GM23338 (cell line): ENCODE results near the gene PDE4D. TPM values are rescaled to one million over a fixed set of nuclear protein-coding genes. Genes with fewer than 3 reads are reported as not detected.
A peak's percentile ranks its signal among the peaks of the same experiment; 100 is the strongest.

Experiments
- ATAC-seq: fragments of 200-7000 bp; cut with Tn5 transposase; 3 replicates; pipeline ENCODE4 v1.9.1; 2020
- DNase-seq: peaks from one replicate; pipeline ENCODE4 v3.0.0-alpha.2; 2015; ENCODE audit warnings: low spot score
- H2AFZ ChIP-seq: fragments of 200-600 bp; sonication (generic); 2 replicates; pipeline ENCODE4 v1.8.0; 2016; ENCODE audit warnings: antibody characterized with exemption, mild to moderate bottlenecking, moderate library complexity
- H3F3A ChIP-seq: fragments of 200-600 bp; sonication (generic); replicated peaks from 2 replicates; pipeline ENCODE4 v1.8.0; 2017; ENCODE audit warnings: antibody characterized with exemption, mixed run types, low read depth
- H3K27ac ChIP-seq: fragments of 200-600 bp; sonication (generic); 2 replicates; pipeline ENCODE4 v1.6.1; 2016; ENCODE audit warnings: low read depth
- H3K27me3 ChIP-seq: fragments of 200-600 bp; sonication (generic); 2 replicates; pipeline ENCODE4 v1.8.0; 2016; ENCODE audit warnings: mild to moderate bottlenecking, mixed run types, moderate library complexity; ENCODE audit not compliant: insufficient read depth
- H3K36me3 ChIP-seq: fragments of 200-600 bp; sonication (generic); 2 replicates; pipeline ENCODE4 v1.8.0; 2016; ENCODE audit warnings: mild to moderate bottlenecking; ENCODE audit not compliant: insufficient read depth
- H3K4me1 ChIP-seq: fragments of 200-600 bp; sonication (generic); 2 replicates; pipeline ENCODE4 v1.8.0; 2016; ENCODE audit warnings: mild to moderate bottlenecking, moderate library complexity; ENCODE audit not compliant: insufficient read depth
- H3K4me2 ChIP-seq: fragments of 200-600 bp; sonication (generic); 2 replicates; pipeline ENCODE4 v1.7.1; 2017; ENCODE audit warnings: mixed run types
- H3K4me3 ChIP-seq: fragments of 200-600 bp; sonication (generic); 2 replicates; pipeline ENCODE4 v1.6.1; 2016; ENCODE audit warnings: mixed run types
- H3K79me2 ChIP-seq: fragments of 200-600 bp; sonication (generic); replicated peaks from 2 replicates; pipeline ENCODE4 v1.8.0; 2017; ENCODE audit warnings: mild to moderate bottlenecking; ENCODE audit not compliant: insufficient read depth
- H3K9me2 ChIP-seq: fragments of 200-600 bp; sonication (generic); 2 replicates; pipeline ENCODE4 v1.8.0; 2017; ENCODE audit not compliant: insufficient read depth
- H4K20me1 ChIP-seq: fragments of 200-600 bp; sonication (generic); replicated peaks from 2 replicates; pipeline ENCODE4 v1.8.0; 2017; ENCODE audit warnings: mild to moderate bottlenecking; ENCODE audit not compliant: insufficient read depth
- H3K27ac Mint-ChIP-seq: 2 replicates; pipeline ENCODE4 v1.8.0; 2020; ENCODE audit warnings: inconsistent platforms, mild to moderate bottlenecking, moderate library complexity, mixed read lengths
- H3K27me3 Mint-ChIP-seq: 3 replicates; pipeline ENCODE4 v1.8.0; 2022; ENCODE audit warnings: low read depth, mild to moderate bottlenecking, moderate library complexity, mixed read lengths, inconsistent platforms; ENCODE audit not compliant: insufficient read depth, poor library complexity
- H3K36me3 Mint-ChIP-seq: 3 replicates; pipeline ENCODE4 v1.8.0; 2021; ENCODE audit warnings: low read depth, mild to moderate bottlenecking, inconsistent platforms, moderate library complexity, mixed read lengths
- H3K4me1 Mint-ChIP-seq: 3 replicates; pipeline ENCODE4 v1.8.0; 2020; ENCODE audit warnings: mild to moderate bottlenecking, inconsistent platforms, mixed read lengths
- H3K4me3 Mint-ChIP-seq: 3 replicates; pipeline ENCODE4 v1.8.0; 2021; ENCODE audit warnings: moderate library complexity, mild to moderate bottlenecking, inconsistent platforms, mixed read lengths
- H3K9me3 Mint-ChIP-seq: 3 replicates; pipeline ENCODE4 v1.8.0; 2020; ENCODE audit warnings: moderate library complexity, mild to moderate bottlenecking, inconsistent platforms, mixed read lengths
- CREB1 ChIP-seq: fragments of 250-450 bp; sonication (Bioruptor Pico); IDR thresholded peaks from 2 replicates; pipeline ENCODE4 v1.5.0; 2020; ENCODE audit warnings: low read depth, mild to moderate bottlenecking, moderate library complexity
- CTCF ChIP-seq, 2 experiments: fragments of 200-600 bp in 1 of 2; sonication (generic) in 1 of 2; conservative IDR thresholded peaks; 2 replicates each; pipeline versions ENCODE4 v1.5.1 to v1.6.1; 2016 to 2017; ENCODE audit warnings: antibody characterized with exemption in 2 of 2, low read depth in 2 of 2, mild to moderate bottlenecking in 2 of 2, moderate library complexity in 1 of 2
- ETS1 ChIP-seq: IDR thresholded peaks from 2 replicates; pipeline ENCODE4 v1.6.1; 2016; ENCODE audit warnings: antibody characterized with exemption
- EZH2 ChIP-seq: fragments of 200-600 bp; sonication (generic); IDR thresholded peaks from one replicate; pipeline ENCODE4 v1.8.0; 2017; ENCODE audit warnings: antibody characterized with exemption, mild to moderate bottlenecking, low read depth; ENCODE audit not compliant: unreplicated experiment
- EZH2phosphoT487 ChIP-seq: fragments of 200-600 bp; sonication (generic); IDR thresholded peaks from one replicate; pipeline ENCODE4 v1.8.1; 2018; ENCODE audit warnings: antibody characterized with exemption; ENCODE audit not compliant: unreplicated experiment
- JUNB ChIP-seq: IDR thresholded peaks from one replicate; pipeline ENCODE4 v1.6.1; 2016; ENCODE audit warnings: antibody characterized with exemption; ENCODE audit not compliant: unreplicated experiment
- NANOG ChIP-seq: IDR thresholded peaks from 2 replicates; pipeline ENCODE4 v1.6.1; 2016; ENCODE audit warnings: antibody characterized with exemption, borderline replicate concordance
- POLR2AphosphoS5 ChIP-seq: IDR thresholded peaks from 2 replicates; pipeline ENCODE4 v1.6.1; 2016; ENCODE audit warnings: antibody characterized with exemption, low read depth
- REST ChIP-seq: IDR thresholded peaks from one replicate; pipeline ENCODE4 v1.6.1; 2018; ENCODE audit warnings: antibody characterized with exemption; ENCODE audit not compliant: unreplicated experiment
- STAT1 ChIP-seq: IDR thresholded peaks from one replicate; pipeline ENCODE4 v1.6.1; 2016; ENCODE audit warnings: antibody characterized with exemption; ENCODE audit not compliant: unreplicated experiment
- ZNF114 ChIP-seq: fragments of 250-450 bp; sonication (Bioruptor Pico); IDR thresholded peaks from 2 replicates; pipeline ENCODE4 v1.5.0; 2020; ENCODE audit warnings: mild to moderate bottlenecking, moderate library complexity
- ZNF331 ChIP-seq: fragments of 250-450 bp; sonication (Bioruptor Pico); IDR thresholded peaks from 2 replicates; pipeline ENCODE4 v1.5.0; 2020; ENCODE audit warnings: low read depth, mild to moderate bottlenecking, moderate library complexity
- ZNF462 ChIP-seq: fragments of 250-450 bp; sonication (Bioruptor Pico); IDR thresholded peaks from 2 replicates; pipeline ENCODE4 v1.5.0; 2020; ENCODE audit warnings: mild to moderate bottlenecking, moderate library complexity
- polyA plus RNA-seq: library from polyadenylated mRNA; unstranded; fragments of >200 nt; fragmentation: Nextera tagmentation; extraction: Ambion mirVana; gene quantifications from 2 replicates; pipeline ENCODE4 v1.2.1, GENCODE V29; 2016
- total RNA-seq: library from RNA; depleted of rRNA; stranded (reverse); fragments of >200 nt; shearing (Covaris generic); gene quantifications from 2 replicates; pipeline ENCODE4 v1.2.3, GENCODE V29; 2014

The PDE4D gene
- total and polyA plus RNA-seq, 2 experiments from 2014 or later = 2.1 to 4.7 TPM

- TF ChIP-seq CTCF (conservative IDR thresholded peaks at IDR 0.05; ENCODE audit: low read depth in 2 of 2) = no peak
- no peak for TF ChIP-seq JUNB
- no peak for TF ChIP-seq POLR2AphosphoS5
- TF ChIP-seq ETS1 = no peak
- TF ChIP-seq EZH2phosphoT487 = no peak
- no peak for TF ChIP-seq ZNF331
- no peak for TF ChIP-seq ZNF462
- TF ChIP-seq CREB1 (CRISPR knock-in tag) = no peak
- TF ChIP-seq EZH2 = no peak
- no peak for TF ChIP-seq REST
- TF ChIP-seq ZNF114 (CRISPR knock-in tag) = no peak
- TF ChIP-seq STAT1 = no peak
- no peak for TF ChIP-seq NANOG
- Histone ChIP-seq H4K20me1 (no peaks in the 10 kb centered on the region), H3K4me2 (no peak overlapping the region), H3K4me1 (peaks cover 25% of the 10 kb centered on the region), H2AFZ (no peak overlapping the region; the same call in 1 of the 2 replicates), H3K27me3 (no peaks in the 10 kb centered on the region), H3F3A (no peaks in the 10 kb centered on the region), H3K9me2 (no peaks in the 10 kb centered on the region), H3K79me2 (no peaks in the 10 kb centered on the region), H3K27ac (0 out of 2 replicates have a peak overlapping the region, but pooled peaks have one; percentile 21), H3K4me3 (no peak overlapping the region), H3K36me3 (no peaks in the 10 kb centered on the region)
- DNase-seq (no peak), ATAC-seq (peak; percentile 65)
- no peaks in the 10 kb centered on the region for H3K9me3 Mint-ChIP-seq
- H3K4me1 Mint-ChIP-seq = peaks cover 18% of the 10 kb centered on the region
- no peaks in the 10 kb centered on the region for H3K27me3 Mint-ChIP-seq
- no peaks in the 10 kb centered on the region for H3K36me3 Mint-ChIP-seq
- H3K27ac Mint-ChIP-seq = peak overlapping the region; percentile 63; the same call in 1 of the 2 replicates
- H3K4me3 Mint-ChIP-seq = no peak overlapping the region
Measured at GRCh38 chr5:59864718-59865117, 28.8 kb downstream of the PDE4D start.
